Psoas muscle (tissue), 8 donors: Measurements from ENCODE around the gene ACMSD. TPM values are rescaled to one million over a fixed set of nuclear protein-coding genes. Genes with fewer than 3 reads are reported as not detected.

ENCODE experiments used
- ATAC-seq, 4 donors: fragments of 200-7000 bp; cut with Tn5 transposase; one replicate each; pipeline ENCODE4 v1.9.1; 2020; ENCODE audit warnings: moderate library complexity in 3 of 4, mild to moderate bottlenecking in 2 of 4
- DNase-seq, 2 donors: peaks; one replicate each; pipeline ENCODE4 v3.0.0-alpha.2; 2020
- H3K27ac ChIP-seq: fragments of 200-600 bp; one replicate; pipeline ENCODE4 v1.8.0; 2022
- H3K27me3 ChIP-seq, 3 donors: fragments of 200-600 bp in 1 of 3; one replicate each; pipeline versions ENCODE4 v1.6.1 to v1.8.0; 2013 to 2022; ENCODE audit warnings: low read length in 2 of 3, mild to moderate bottlenecking in 2 of 3, moderate library complexity in 1 of 3; ENCODE audit not compliant: insufficient read depth in 3 of 3
- H3K36me3 ChIP-seq, 2 donors: fragments of 200-600 bp in 1 of 2; one replicate each; pipeline versions ENCODE4 v1.6.1 to v1.8.0; 2013 to 2022; ENCODE audit warnings: low read depth in 1 of 2, mild to moderate bottlenecking in 1 of 2, moderate library complexity in 1 of 2; ENCODE audit not compliant: insufficient read depth in 1 of 2
- H3K4me1 ChIP-seq: fragments of 200-600 bp; one replicate; pipeline ENCODE4 v1.8.0; 2022
- H3K4me3 ChIP-seq: fragments of 200-600 bp; one replicate; pipeline ENCODE4 v1.8.0; 2022; ENCODE audit warnings: mild to moderate bottlenecking
- H3K9me3 ChIP-seq: fragments of 200-600 bp; one replicate; pipeline ENCODE4 v1.8.0; 2022
- CTCF ChIP-seq: fragments of 200-600 bp; IDR thresholded peaks from one replicate; pipeline ENCODE4 v1.8.0; 2022; ENCODE audit warnings: antibody characterized with exemption
- WGBS, 3 donors: extraction: QIAGEN DNeasy Blood & Tissue Kit; methylation state at CpG; one replicate each; pipeline versions ENCODE4 v1.1.6 to v1.1.7; 2013; 5-methylcytosine and 5-hydroxymethylcytosine counted together
- intact Hi-C, 2 donors: fragments of 100-400 bp; cut with DNase I; formaldehyde crosslinking; loops; one replicate each; pipeline versions ENCODE4 v1.11.0 to v1.14.2; 2022
- polyA plus RNA-seq, 3 donors: library from polyadenylated mRNA; stranded (reverse); fragments of 200-250 nt; gene quantifications; one replicate each; pipeline ENCODE4 v1.2.3, GENCODE V29; 2013
- total RNA-seq, 4 donors: library from RNA; stranded (reverse); fragmentation: NEBNext Ultra II Directional in 2 of 4; extraction: Animal tissue kit (Norgen Biotek cat#: 25700) in 2 of 4; gene quantifications; one replicate each; pipeline versions ENCODE4 v1.2.1 to v1.2.4, GENCODE V29; 2021 to 2023
- donor health status: healthy with polysubstance abuse.
- donor health status: DM: no; HTN: no; CAD: no; lungs with moderate emphysema.
- donor health status: Bipolar disorder and iron deficiency.
- donor health status: healthy.
- donor health status: DM: yes; HTN: yes; CAD: no.
- donor health status: DM: no; HTN: no; CAD: no.
- donor health status: DM: no; HTN: no; CAD: no.
- donor health status: DM: yes; HTN: yes; CAD: no.

The ACMSD gene
- total and polyA plus RNA-seq, 7 donors: not detected

- no peaks in the 10 kb centered on the region for H3K4me1 ChIP-seq
- no peak overlapping the region for H3K27ac ChIP-seq
- ATAC-seq (no peak), DNase-seq (no peak)
- H3K36me3 ChIP-seq: no peaks in the 10 kb centered on the region
- intact Hi-C loops: no loop called here
- TF ChIP-seq CTCF: no peak
- no peak overlapping the region for H3K4me3 ChIP-seq
- H3K27me3 ChIP-seq: no peaks in the 10 kb centered on the region
- no peaks in the 10 kb centered on the region for H3K9me3 ChIP-seq
These were observed 17.3 kb downstream of the ACMSD start for GRCh38 chr2:134855709-134856108.

GRCh38 chr2:134858245-134858644 lies 19.8 kb downstream of the ACMSD start:
- TF ChIP-seq CTCF: no peak
- ATAC-seq: no peak
- no peak for DNase-seq
- intact Hi-C loops: no loop called here
- H3K4me3 ChIP-seq: no peak overlapping the region
- H3K36me3 ChIP-seq: no peaks in the 10 kb centered on the region
- H3K27me3 ChIP-seq: no peaks in the 10 kb centered on the region
- no peaks in the 10 kb centered on the region for H3K4me1 ChIP-seq
- no peaks in the 10 kb centered on the region for H3K9me3 ChIP-seq
- no peak overlapping the region for H3K27ac ChIP-seq

- no peak for DNase-seq
These were observed 22.8 kb downstream of the ACMSD start for GRCh38 chr2:134861173-134861572.

DNA sequence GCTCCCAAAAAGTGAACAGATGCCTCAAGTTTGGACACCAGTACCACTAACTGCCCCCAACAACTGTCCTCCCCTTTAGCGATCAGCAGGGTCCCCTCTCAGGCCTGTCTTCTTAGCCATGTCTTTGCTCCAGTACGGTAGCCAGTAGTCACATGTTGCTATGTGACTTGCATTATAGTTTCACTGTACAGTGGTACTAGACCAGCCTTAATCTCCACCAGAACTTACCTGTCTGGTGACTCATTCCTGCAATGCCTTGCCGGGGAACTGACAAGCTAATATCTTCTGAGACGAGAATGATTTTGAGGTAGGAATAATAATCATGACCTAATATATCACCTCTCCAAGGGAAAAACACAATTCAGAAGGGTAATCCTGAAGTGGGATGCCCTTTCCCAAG lies 23.7 kb downstream of the ACMSD start:
- no peak overlapping the region for H3K4me3 ChIP-seq
- no peaks in the 10 kb centered on the region for H3K36me3 ChIP-seq
- H3K27me3 ChIP-seq: no peaks in the 10 kb centered on the region
- H3K9me3 ChIP-seq: no peaks in the 10 kb centered on the region
- ATAC-seq (no peak), DNase-seq (no peak)
- H3K27ac ChIP-seq: no peak overlapping the region
- intact Hi-C loops: no loop called here
- TF ChIP-seq CTCF: no peak
- no peaks in the 10 kb centered on the region for H3K4me1 ChIP-seq
- WGBS, 3 donors: 93 to 96% (median 95%) methylated on average over 4 of the region's 4 CpGs

More at GRCh38 chr2:134861173-134861572, 22.8 kb downstream of the ACMSD start:
- Histone ChIP-seq H3K4me1 (no peaks in the 10 kb centered on the region), H3K27ac (no peak overlapping the region), H3K9me3 (no peaks in the 10 kb centered on the region), H3K36me3 (no peaks in the 10 kb centered on the region), H3K4me3 (no peak overlapping the region), H3K27me3 (no peaks in the 10 kb centered on the region)
- intact Hi-C loops: no loop called here
- no peak for TF ChIP-seq CTCF
- no peak for ATAC-seq
- 88 to 94% (median 91%) methylated on average over 3 of the region's 3 CpGs for WGBS, 3 donors

DNA sequence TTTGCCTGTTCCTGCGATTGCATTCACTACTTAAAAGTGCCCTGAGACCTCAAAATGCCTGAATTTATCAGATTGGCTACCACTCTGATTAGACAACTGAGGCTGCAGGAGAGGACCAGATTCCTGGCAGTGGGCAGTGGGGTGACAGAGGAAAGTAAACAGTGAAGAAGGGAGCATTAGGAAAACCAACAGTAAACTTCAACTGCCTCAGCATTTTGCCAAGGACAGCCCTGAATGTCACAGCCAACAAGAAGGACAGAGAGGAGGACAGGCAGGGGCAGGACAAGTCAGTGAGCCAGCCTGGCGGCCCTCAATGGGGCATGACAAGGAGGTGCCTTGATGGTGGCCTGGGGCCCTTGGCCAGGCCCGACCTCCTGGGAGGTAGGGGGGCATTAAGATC lies 24.3 kb downstream of the ACMSD start:
- Histone ChIP-seq H3K27me3 (no peaks in the 10 kb centered on the region), H3K9me3 (no peaks in the 10 kb centered on the region), H3K27ac (no peak overlapping the region), H3K36me3 (no peaks in the 10 kb centered on the region), H3K4me1 (no peaks in the 10 kb centered on the region), H3K4me3 (no peak overlapping the region)
- DNase-seq (no peak), ATAC-seq (no peak)
- no peak for TF ChIP-seq CTCF
- intact Hi-C loops: no loop called here
- 67 to 85% (median 67%) methylated on average over 3 of the region's 3 CpGs for WGBS, 3 donors
